GM08714 (cell line): ENCODE results near the gene HAND1.

ENCODE experiments used
- H3K4me3 ChIP-seq: fragments of 200-500 bp; sonication (Bioruptor generic); 2 replicates; pipeline ENCODE4 v1.5.1; 2014; ENCODE audit warnings: mild to moderate bottlenecking, low read length, inconsistent platforms
- ZNF274 ChIP-seq: IDR thresholded peaks from 2 replicates; pipeline ENCODE4 v1.6.1; 2012; ENCODE audit warnings: mild to moderate bottlenecking, low read depth, low read length

HAND1 gene

DNA sequence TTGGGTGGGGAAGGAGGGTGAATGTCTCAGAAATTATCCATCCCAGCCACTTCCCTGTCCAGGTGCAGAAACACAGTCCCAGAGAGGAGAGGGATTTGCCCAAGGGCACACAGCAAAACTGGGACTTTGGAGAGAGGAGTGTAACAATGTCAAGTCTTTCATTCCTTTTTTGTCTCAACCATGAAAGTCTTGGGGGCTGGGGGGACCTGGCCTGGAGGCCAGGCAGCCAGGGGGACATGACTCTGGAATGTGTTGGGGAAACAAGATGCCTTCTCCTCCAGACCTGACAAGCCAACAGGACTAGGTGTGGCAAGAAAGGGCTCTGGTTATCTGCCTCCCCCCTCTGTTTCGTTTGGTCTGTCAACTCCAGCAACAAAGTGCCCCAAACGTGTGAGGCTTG lies 13.9 kb upstream of the HAND1 start:
- TF ChIP-seq ZNF274: no peak
- H3K4me3 ChIP-seq: no peak overlapping the region

DNA sequence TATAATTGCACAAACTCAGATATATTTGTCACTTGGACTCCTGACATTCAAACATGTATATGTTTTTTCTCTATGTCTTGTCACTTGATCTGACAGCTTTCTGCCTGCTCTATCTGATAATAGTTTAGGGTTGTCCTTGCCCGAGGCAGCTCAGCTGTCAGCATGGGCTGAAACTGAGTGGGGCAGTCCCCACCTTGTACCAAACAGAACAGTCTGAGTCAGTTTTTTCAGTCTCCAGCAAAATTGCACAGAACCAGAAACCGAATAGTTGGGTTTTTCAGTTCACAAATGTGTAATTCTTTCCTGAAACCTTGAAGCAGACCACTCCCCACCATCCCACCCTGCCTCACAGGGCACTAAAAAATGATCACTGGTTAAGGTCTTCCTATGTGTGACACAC lies 9.5 kb upstream of the HAND1 start:
- no peak overlapping the region for H3K4me3 ChIP-seq
- TF ChIP-seq ZNF274: no peak

DNA sequence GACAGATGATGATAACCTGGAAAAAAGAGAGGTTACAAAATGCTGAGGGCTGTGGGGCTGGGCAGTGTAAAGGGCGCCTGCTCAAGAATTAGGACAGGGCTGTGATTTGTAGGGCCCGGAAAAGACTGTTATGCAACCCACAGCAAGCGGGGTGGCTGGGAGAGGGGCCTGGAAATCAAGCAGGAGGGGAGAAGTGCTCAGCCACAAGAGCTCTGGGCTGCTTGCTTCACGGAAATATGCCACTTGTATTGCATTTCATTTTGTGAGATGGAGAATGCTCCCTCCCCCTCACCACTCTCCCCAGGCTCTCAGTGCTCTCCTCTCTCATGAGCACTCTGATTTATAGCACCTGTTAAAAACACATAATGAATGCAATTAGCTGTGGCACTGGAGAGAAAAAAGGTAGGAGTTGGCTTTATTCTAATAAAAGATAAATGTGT lies 8.4 kb upstream of the HAND1 start:
- TF ChIP-seq ZNF274: no peak
- H3K4me3 ChIP-seq: no peak overlapping the region

DNA sequence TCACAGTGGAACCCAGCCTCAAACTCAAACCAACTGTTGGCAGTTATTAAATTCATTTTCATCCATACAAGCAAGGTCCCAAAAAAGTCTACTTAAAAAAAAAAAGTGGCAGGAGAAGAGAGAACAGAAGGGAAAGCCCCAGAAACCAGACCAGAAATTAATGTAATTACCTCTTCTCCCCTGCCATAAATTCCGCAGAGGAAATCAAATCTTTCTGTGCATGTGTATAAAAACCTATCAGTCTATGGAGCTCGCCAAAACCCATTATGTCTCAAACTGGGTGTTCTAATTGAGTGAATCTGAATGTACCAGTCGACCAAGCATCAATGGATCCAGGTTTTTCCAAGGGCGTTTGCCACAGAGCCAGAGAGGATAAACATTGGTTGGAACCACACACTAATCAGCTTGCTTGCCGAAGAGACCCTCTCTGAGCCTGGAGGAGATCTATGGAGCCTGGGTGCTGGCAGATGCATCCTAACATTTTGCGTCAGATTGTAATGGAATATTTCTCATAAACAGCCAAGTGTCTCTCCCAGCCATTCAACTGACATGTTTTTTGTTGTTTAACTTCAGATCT lies 7.9 kb upstream of the HAND1 start:
- no peak for TF ChIP-seq ZNF274
- H3K4me3 ChIP-seq: no peak overlapping the region

DNA sequence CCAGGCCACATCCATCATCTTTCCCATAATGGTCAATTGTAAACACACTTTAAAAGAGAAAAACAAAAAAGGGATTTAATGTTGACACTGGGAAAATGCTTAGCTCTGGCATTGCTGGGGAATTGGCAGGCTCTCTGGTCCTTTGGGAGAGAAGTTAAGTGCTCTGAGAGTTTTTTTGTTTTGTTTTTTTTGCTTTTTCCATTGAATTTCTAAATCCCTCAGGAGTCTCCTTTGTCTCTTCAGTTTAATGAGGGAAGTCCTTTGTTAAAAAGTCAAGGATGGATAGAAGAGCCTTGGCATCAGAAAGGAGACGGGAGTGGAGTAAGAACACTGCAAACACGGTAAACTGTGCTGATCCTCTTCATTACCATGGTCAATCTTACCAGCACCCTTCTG lies 7.1 kb upstream of the HAND1 start:
- H3K4me3 ChIP-seq: no peak overlapping the region
- no peak for TF ChIP-seq ZNF274

GRCh38 chr5:154484393-154485095 lies 6.5 kb upstream of the HAND1 start:
- no peak overlapping the region for H3K4me3 ChIP-seq
- no peak for TF ChIP-seq ZNF274

GRCh38 chr5:154483654-154484392 lies 5.8 kb upstream of the HAND1 start:
- H3K4me3 ChIP-seq: no peak overlapping the region

DNA sequence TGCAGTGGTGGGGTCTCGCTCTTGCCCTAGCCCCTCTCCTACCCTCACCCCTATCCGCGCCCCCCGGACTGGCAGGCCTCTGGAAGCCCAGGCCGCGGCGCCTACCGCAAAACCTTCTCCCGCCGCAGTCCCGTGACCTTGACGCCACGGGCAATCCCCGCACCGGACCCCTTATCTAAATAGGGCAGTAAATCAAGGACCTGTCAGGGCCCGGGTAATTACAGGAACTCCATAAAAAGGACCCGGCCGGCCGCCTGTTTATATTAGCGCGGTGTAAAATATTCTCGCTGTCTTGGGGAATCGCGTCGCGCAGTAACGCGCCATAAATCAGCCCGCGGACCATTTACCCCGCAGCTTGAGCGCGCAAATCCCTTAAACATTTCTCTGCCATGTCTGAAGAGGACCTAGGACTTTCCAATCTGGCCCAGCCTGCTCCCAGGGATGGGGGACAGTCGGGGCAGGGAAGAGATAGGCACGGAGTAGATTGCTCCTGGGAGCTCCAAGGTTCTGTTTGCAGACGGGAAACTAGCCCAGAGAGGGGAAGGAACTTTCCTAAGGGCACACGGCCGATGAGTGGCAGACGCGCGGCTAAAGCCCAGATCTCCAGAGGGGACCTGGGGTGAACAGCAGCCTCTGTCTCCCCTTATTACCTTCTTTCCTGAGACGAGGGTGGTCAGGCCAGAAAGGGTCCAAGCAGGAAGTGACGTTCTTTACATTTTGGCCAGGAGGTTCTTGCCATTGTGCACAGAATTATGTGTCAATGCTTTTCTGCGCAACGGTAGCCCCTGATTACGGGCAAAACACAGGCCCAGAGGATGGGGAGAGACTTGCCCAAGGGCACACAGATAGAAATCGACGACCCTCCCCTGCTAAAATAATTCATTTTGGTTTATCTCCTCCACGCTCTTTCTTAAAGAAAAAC lies 4.8 kb upstream of the HAND1 start:
- H3K4me3 ChIP-seq: no peak overlapping the region
- TF ChIP-seq ZNF274: no peak

More at GRCh38 chr5:154483654-154484392, 5.8 kb upstream of the HAND1 start:
- no peak for TF ChIP-seq ZNF274

- TF ChIP-seq ZNF274: no peak
- no peak overlapping the region for H3K4me3 ChIP-seq
Measured at GRCh38 chr5:154481584-154482381, 3.8 kb upstream of the HAND1 start.

DNA sequence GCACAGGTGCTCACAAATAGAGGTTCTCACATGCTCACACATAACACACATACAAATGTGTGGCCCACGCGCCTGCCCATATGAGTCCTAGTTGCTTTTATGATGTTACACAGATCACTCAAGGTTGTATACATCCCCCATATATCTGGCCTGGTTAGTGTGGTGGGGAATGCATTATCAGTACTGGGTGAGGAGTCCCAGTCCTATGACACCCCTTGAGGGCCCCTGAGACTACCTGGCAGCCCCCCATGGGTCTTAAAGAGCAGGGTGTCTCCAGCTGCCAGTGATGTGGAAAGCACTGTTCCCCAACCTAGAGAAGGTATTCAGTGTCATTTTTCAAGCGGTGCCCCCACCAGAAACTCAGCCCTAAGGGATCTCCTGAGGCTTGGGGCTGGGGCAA lies 2.8 kb upstream of the HAND1 start:
- TF ChIP-seq ZNF274: no peak
- no peak overlapping the region for H3K4me3 ChIP-seq

DNA sequence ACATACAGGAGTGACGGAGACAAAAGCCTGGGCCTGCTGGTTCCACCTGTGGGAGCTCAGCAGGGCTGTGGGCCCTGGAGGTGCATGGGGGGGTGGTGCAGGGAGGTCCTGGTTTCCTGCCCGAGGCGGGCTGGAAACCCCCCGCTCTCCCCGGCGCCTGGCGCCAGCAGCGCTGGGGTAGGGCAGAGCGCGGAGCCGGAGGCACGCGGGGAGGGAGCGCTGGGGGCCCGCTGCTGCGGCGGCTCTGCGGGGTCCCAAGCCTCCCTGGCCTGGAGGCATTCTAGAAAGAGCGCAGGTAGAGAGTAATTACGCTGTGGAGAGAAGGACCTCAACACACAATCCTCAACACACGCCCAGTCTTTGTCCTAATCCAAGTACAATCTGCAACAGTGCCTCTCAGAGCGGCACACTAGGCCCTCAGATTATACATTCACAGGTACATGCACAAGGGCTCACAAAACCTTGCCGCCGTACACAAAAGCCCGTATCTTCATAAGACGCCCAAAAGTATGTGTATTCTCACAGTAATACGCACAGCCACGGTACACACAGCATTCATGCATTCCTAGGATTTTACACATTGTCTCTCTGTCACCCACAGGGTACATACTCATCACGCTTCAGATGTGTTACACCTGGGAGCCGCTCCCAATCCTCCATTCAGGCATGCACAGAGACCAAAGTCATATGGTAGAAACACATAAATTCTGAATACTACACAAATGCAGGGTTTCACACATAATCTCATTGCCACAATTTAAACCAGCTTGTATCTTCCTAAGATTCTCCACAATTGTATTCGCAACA lies 2.1 kb upstream of the HAND1 start:
- no peak overlapping the region for H3K4me3 ChIP-seq
- no peak for TF ChIP-seq ZNF274

- no peak for TF ChIP-seq ZNF274
Measured at GRCh38 chr5:154479160-154479943, 1.3 kb upstream of the HAND1 start.

GRCh38 chr5:154478752-154479159 lies 729 bp upstream of the HAND1 start:
- no peak overlapping the region for H3K4me3 ChIP-seq
- no peak for TF ChIP-seq ZNF274

More at GRCh38 chr5:154479160-154479943, 1.3 kb upstream of the HAND1 start:
- H3K4me3 ChIP-seq: no peak overlapping the region
